Adrenal gland (tissue), 5 donors: ENCODE results near the gene LSM10.

Source experiments
- CTCF ChIP-seq, 6 experiments: fragments of 450-650 bp in 4 of 6; fragments of 200-600 bp in 2 of 6; sonication (generic) in 1 of 6; IDR thresholded peaks; 1 replicate in 5 of 6; 2 replicates in 1 of 6; pipeline versions ENCODE4 v1.5.1 to v1.8.0; 2016 to 2021; ENCODE audit warnings: antibody characterized with exemption in 6 of 6, mild to moderate bottlenecking in 2 of 6, moderate library complexity in 1 of 6
- POLR2A ChIP-seq, 2 donors: fragments of 450-650 bp; IDR thresholded peaks; one replicate each; pipeline ENCODE4 v1.6.1; 2017; ENCODE audit warnings: antibody characterized with exemption in 2 of 2, mild to moderate bottlenecking in 2 of 2, moderate library complexity in 1 of 2
- donor health status: DM: no; HTN: no; CAD: no.

GRCh38 chr1:36443297-36443696, 45.6 kb upstream of the LSM10 start:
- TF ChIP-seq CTCF (IDR thresholded peaks at IDR 0.05) (no peak), POLR2A (IDR thresholded peaks at IDR 0.05) (no peak)
